GM19328 (cell line): ENCODE data around the gene PDE4D.
"Not testable (repeated sequence)": the region's sequence is repeated elsewhere in the genome, so short reads cannot be mapped to it uniquely, and the experiment has no call there.

ENCODE experiments used
- ATAC-seq: cut with Tn5 transposase; IDR thresholded peaks from one replicate; pipeline ENCODE4 v1.9.1; 2021; ENCODE audit warnings: mild to moderate bottlenecking, moderate library complexity; ENCODE audit not compliant: unreplicated experiment

The PDE4D gene

DNA sequence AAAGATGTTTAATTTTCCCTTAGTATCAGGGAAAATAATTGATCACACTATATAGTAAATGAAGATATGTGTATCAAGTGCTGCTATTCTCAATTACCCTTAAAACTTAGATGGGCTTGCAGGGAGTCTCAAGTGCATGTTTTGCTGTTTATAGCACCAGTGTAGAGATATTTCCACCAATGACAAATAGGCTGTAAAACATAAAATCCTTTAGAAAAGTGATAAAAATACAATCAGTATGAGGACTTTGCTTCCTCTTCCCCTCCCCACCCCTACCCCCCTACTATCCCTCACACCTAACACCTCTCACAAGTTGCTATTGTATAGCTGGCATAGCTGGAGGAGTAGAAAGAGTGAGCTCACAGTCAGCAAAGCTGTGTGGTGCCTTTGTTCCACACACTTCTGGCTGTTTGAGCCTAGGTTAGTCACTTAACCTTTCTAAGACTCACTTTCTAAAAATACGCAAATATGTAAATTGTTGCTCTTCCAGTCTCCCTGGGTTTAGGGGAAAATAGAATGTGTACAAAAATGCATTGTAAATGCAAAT is 93.1 kb downstream of the PDE4D start:
- ATAC-seq = no peak

DNA sequence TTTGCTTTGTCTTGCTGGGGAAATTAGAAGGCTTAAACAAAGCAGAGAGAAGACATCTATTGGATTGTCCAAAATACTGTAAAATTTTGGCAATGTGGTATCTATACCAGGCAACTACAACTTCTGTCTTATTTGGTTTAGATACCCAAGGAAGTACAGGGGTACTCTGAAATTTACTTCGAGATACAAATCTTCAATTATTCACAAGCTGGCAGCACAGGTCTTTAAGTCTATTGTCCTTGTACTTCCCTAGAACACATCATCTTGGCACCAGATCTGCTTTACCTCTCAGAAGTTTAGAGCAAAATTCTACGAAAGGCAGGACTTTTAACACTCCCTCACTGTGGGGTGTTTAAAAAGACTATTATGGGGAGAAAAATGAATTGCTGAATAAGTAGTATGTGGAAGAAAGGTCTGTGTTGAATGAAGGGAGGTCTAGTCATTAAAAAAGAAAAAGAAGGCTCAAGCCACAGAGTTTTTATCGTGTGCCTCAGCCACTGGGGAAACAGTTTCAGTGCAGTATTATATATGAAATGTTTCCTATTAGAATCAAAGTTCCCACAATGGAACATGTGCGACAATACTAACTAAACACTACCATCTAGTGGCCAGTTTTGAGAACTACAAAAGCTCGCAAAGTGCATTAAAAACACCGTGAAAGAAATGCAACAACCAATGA is 93.7 kb downstream of the PDE4D start:
- ATAC-seq = peak; percentile 6

DNA sequence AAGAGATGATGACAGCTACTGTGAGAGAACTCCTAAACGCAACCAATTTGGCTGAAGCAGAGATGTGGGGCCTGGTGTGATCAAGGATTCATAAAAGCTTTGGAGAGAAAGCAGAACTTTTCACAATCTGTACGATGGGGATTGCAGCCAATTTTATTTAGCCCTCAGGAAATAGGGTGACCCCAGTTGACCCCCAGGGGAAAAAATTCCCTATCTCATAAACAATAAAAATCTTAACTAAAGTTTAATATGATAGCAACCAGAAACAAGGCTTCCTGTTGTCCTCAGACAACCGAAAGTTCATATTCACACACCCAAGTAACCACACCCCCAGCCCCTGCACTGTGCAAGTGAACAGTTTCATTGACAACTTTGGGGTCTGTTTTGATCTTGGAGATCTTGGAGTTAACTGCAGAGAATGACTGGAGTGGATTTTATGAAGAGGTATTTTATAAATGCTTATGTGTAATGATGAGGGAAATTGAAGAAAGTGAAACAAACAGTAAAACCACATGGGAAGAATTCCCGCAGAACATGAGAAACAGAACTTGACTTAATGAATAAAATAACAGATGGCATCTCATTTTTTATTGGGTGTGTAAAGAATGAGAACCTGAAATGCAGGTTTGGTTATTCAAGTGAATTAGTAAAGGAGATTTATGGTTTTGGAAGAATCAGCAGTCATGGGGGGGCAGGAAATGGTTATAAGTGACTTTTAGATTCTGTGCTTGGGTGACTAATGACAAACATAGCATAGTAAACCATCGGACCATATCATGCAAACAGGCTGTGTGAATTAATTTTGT is 94.5 kb downstream of the PDE4D start:
- peak; percentile 81 for ATAC-seq

DNA sequence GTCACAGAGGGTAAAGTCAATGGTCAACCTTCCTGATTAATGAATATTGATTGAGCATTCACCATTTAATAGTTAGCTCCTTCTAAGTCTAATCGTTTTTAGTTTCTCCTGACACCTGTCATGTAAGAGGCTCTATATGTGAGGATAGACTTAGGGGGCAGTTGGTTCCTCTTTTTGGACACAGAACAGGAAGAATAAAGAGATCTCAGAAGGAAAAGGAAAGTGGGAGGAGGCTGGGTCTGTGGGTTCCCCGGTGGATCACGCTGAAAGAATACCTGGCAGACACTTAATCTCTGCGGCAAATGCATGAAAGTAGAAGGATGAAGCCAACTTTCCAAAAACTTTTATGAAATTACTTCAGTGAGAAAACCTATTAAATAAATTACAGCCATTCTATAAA is 98.4 kb downstream of the PDE4D start:
- ATAC-seq = no peak

DNA sequence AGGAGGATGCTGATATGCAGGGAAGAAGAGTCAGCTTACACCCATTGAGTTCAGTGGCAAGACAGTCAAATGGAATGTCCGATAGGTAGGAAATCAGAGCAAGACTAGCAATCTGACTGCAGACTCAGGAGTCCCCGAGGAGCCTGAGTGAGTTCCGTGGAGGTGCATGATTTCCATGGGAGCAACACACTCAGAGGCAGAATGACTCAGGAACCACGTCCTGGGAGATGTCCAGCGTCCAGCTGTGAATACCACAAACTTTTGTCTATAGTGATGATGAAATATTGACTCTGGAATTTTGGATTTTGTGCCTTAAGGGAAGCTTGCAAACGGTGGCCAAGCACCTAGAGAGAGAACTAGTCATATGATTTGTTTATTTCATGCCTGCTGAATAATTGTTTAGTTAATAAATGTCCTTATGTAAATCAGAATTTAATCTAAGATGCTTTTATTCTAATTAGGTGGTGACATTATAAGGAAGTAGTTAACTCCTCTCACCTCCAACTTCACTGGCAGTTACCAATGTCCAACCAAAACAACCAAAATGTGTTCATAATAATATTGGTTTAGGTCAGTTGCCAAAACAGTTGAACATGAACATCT is 100.4 kb downstream of the PDE4D start:
- ATAC-seq = no peak

DNA sequence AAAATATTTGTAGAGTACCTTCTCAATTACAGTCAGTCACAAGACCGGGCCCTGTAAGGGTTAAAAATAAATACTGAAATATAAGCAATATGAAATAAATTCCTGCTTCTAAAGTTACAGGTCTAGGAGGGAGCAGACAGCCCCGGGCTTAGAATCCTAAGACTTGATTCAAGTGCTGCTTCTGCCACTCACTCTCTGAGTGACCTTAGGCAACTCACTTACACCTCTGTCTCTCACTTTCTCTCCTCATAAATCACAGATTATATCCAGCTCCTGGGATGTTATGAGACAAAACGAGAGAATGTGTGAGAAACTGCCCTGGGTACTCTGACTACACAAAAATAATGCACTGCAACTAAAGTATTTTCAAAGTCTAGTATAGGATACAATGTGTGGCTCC is 101.9 kb downstream of the PDE4D start:
- ATAC-seq = no peak

DNA sequence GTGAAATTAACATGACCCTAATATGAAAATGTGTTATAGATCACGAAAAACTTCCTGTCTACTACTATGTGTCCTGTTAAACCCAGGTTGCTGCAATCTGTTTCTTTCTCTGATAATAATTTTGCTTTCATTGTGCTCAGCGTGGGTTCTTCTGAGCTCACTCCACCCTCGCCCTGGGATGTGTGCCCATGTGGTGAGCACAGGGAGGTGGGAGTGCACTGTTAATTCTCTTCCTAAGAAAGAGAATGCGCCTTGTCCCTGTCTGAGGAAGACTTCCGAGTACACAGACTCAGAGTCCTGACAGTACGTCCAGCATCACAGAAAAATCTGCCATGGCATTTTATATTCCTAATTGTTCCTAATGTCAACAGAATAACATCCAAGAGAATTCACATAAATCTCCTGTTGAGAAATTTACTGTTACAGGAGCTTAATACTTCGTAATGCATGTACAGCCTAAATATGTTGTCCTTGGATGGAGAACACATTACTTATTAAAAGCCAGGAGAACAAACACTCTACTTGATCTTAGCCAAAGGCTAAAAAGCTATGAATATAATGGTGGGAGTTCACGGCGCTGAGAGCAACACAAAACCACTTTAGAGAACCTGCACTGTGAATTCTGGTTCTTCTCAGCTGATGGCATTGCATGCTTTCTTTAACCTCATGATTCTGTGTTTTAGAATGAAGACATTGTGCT is 102.6 kb downstream of the PDE4D start:
- ATAC-seq = no peak

DNA sequence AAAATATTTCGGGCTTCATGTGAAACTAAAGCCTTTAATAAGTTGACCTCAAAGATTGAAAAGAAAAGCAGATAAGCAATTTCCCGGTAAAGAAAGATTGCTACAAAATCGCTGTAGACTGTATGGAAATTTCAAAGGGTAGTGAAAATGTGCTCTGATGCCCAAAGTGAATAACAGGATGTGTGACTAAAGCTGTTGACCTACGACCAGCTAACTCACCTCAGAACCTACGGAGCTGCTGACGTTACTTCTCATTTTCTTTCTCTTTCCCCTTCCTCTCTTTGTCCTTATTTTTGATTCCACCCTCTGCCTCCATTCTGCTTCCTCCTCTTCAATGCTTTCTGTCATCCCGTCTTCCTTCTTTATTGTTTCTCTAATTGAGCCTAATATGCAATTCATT is 103.2 kb downstream of the PDE4D start:
- ATAC-seq = no peak

DNA sequence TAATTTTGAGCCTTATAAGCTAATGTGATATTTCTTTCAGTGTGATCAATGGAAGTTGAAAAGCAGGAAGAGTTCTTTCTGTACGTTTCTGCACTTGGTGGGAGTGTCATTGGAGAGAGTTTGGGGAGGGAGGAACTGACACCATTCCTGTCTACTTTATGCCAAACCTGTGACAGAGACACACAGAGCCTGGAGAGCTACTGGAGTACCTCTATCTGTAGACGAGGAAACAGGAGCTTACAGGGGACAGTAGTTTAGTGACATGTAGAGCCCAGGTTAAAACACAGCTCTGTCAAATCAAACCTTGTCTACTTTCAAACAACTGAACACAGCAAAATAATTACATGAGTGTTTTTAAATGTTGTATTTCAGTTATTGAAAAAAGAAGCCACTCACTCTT is 103.6 kb downstream of the PDE4D start:
- ATAC-seq = no peak

DNA sequence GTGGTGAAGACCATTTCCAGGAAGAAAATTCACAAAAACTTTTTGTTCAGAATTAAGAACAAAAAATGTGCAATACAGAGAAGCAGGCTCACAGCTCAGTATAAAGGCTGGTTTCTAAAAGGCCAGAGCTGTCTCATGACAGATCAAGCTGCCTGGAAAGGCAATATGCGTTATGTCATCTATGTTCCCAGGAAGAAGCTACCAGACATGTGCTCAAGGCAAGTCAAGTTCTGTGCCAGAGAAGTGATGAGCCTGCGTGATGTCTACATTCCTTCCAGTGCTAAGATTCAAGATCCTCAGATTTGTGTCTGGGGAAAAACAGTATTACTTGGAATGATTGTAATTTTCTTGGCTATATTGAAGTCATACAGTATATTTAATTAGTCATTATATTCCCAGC is 104.3 kb downstream of the PDE4D start:
- no peak for ATAC-seq

DNA sequence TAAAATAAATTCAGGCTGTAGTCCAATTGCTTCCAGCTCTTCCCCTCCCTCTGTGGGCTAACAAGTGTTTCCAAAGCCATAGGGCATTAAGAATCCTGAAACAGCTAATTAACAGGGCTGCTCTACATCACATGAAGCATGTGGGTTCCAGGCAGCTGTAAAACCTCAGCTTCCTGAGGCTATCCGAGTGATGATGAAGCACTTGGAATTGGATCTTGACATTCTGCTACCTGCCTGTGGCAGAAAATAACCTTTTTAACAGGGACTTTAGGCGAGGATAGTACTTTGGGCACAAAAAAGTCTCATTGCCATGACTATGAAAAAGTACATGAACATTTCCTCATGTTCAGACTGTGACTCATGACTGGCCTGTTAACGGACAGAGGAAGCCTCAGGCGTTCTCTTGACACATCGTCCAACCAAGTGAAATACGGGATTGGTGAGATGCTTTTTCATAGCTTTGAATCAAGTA is 107.2 kb downstream of the PDE4D start:
- no peak for ATAC-seq

DNA sequence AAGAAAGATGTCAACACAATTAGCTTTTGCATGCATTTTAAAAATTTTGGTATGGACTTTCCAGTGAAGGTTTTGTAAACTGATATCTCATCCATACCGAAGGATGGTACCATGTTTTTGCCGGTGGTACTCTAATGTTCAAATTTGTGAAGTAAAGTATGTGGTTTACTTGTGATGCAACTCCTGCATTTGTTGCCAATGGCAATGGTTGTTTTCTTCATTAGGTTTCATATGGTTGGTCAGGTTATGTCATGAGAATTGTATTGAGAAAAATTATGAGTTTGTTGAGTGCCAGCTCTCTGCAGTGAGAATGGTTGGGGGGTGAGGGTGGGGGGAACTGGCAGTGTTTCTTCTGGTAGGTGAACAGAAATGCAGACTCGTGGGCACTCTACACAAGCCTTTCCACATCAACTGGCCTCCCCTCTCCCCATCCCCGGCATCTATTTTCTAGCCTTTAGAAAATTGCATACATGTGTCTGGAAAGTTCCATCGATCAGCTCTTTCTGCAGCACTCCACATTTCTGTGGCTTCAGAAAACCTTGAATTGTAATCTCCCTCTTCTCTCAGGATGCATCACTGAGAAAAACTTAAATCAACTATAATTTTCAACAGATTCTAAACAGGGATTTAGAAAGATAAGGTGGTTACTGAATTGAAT is 107.7 kb downstream of the PDE4D start:
- no peak for ATAC-seq

DNA sequence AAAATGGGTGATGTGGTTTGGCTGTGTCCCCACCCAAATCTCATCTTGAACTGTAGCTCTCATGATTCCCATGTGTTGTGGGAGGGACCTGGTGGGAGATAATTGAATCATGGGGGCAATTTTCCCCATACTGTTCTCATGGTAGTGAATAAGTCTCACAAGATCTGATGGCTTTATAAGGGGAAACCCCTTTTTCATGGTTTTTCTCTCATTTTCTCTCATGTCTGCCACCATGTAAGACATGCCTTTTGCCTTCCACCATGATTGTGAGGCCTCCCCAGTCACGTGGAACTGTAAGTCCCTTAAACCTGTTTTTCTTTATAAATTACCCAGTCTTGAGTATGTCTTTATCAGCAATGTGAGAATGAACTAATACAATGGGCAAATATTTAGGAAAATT is 108.8 kb downstream of the PDE4D start:
- not testable (repeated sequence) for ATAC-seq

DNA sequence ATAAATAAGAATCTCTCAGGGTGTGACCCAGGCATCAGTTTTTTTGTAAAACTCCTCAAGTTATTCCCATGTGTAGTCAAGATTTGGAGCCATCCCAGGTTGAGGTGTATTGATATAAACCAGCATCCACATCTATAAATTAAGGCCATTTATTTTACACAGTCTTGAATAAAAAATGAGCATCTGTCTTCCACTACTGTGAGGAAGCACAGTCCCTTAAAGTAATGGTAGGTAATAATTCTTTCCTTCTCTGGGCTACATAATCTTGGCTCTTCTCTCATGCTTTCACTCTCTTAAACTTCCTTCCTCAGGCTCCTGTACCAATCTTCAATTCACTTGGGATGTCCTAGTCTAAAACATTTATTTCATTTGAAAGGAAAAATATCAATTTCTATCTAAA is 110.3 kb downstream of the PDE4D start:
- no peak for ATAC-seq

DNA sequence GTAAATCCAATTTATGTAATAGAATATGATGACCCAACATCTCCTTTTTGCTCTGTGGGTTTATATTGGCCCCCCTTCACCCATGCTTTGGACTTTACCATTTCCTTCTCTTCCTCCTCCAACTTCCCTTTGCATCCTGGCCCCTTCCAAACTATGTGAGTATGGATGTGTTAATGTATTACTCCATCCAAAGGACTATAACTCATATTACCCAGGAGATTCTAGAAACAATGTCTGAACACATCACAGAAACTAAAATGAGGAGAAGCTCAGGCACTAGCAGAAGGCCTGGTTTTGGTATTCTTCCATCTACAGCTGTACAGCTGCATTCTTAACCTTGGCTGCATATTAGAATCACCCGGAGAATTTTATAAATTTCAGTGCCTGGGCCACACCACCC is 110.7 kb downstream of the PDE4D start:
- no peak for ATAC-seq

DNA sequence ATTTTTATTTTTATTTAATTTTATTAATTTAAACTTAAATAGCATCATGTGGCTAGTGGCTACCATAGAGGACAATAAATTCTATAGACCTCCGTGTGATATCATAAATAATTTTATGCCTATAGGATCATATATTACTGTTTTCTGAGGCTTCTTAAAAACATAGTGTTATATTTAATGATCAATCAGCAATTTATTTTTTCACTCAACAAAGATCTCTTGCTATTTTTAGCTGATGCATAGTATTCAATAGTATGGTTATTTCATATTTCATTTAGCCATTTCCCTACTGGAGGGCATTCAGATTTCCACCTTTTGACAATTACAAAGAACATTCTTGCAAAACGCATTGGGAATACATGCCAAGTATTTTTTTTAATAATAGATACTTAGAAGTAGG is 114.1 kb downstream of the PDE4D start:
- ATAC-seq = no peak

DNA sequence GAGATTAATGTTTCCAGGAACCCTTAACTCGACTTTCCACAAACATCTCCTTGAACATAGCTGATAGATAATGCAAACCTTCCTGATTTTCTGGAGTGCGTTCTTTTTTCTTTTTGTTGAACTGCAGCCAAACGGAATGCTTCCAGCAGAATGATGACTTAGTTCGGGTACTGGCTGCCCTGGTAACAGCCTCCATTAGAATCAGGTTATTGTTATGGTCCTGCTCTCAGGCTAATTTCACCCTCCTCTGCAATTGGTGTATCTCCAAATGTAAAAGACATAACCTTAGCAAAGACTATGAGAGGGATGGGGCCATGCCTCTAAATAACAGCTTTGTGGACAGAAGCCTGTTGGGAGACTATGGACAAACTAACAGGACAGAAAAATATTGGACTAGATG is 116.5 kb downstream of the PDE4D start:
- no peak for ATAC-seq

DNA sequence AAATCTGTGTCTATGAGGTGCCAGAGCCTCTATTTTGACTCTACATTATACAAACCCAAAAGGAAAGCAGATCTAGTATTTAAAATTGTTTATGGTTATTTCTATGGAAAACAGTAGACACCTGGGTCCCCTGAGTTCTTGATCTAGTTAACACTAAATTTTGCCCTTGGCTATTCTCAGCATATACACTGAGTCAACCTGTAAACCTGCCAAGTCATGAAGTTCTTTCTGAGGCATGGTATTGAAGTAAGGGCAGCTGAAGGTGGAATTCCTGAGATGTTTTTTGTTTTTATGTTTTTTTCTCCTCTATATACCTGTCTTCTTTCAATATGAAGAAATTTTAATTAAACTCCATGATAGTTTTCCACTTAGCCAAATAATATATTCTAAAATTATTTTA is 120.2 kb downstream of the PDE4D start:
- no peak for ATAC-seq

DNA sequence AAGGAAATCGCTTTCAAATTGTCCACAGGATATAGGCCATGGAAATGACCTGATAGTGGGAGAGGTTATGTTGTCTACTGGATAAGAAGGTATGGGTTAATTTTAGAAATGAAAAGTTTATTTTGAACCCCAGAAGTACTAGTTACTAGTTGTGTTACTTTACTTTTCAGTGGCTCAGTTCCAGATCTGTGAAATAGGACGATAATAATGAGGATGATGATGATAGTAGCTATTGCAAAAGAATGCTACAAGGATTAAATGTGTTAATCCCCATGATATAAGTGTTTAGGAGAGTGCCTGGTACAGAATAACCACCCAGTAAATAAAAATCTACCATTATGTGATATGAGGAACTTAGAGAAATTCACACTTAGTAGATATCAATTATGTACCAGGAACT is 120.8 kb downstream of the PDE4D start:
- no peak for ATAC-seq

DNA sequence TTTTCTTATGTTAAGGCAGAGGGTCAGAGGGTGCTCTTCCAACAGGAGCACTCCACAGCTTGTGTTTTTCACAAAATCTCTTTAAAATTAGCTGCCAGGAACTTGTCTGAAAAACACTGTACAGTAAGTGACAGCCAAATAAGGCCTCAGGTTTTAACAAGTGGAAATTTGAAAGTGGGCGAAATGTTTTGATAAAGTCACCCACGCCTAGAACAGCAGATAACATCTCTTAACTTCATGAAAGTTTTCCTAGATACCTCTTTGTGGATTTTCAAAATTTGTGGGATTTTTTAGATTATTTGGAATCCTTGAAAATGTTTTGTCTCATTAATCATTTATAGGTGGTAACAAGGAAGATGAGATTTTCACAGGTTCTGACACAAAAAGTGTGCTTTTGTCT is 121.3 kb downstream of the PDE4D start:
- ATAC-seq = no peak

DNA sequence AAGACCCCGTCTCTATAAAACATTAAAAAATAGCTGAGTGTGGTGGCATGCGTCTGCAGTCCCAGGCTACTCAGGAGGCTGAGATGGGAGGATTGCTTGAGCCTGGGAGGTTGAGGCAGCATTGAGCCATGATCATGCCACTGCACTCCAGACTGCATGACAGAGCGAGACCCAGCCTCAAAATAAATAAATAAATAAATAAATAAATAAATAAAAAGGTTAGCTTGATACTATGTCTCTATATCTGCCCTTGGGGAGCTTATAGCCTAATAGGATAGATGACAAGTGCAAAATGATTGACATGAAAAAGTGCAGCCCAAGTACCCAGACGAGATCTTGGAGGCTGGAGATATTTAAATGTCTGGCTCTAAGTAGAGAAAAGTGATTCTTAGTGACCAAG is 122.6 kb downstream of the PDE4D start:
- ATAC-seq = no peak
